ENCODE results near the gene ZIM2.

The ZIM2 gene

DNA sequence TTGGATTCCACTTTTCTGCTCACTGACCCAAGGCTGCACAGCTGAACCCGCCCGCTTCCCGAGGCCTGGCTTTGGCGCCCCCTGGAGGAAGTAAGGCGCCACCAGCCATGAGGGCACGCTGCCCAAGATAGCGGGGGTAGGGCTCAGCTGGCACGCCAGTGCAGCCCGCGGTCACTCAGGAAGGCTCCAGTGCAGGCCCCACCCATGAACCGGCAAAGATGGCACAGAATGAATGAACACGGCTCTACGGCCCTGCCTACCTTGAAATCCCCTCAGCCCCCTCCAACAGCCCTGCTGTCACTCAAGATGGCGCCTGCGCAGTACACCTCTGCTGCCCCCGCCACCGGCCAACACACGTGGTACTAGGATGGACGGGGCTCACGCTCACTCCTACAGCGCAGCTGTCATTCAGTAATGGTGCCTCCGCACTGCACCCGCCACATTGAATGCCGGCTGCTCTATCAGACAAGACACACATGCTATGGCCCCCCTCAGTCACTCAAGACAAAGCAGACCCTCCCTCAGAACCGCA, 3.0 kb downstream of the ZIM2 start:
- ChIA-PET POLR2A (no interaction called here), CTCF (interaction anchor here (0.7 kb wide), 1 partner anchor 142 kb away, joined by 5 read pairs; no protein-coding TSS in a partner anchor)
- no peak for TF ChIP-seq ZNF138 (tag by site-specific recombination; IDR thresholded peaks at IDR 0.05; ENCODE audit: borderline replicate concordance)
- TF ChIP-seq ZNF354C (tag by site-specific recombination; IDR thresholded peaks at IDR 0.05; ENCODE audit: borderline replicate concordance, low read depth): no peak
- TF ChIP-seq ZNF174 (tag by site-specific recombination; IDR thresholded peaks at IDR 0.05): no peak
- no peak for TF ChIP-seq ZBTB48 (tag by site-specific recombination; IDR thresholded peaks at IDR 0.05)
- TF ChIP-seq, protein P1, sequence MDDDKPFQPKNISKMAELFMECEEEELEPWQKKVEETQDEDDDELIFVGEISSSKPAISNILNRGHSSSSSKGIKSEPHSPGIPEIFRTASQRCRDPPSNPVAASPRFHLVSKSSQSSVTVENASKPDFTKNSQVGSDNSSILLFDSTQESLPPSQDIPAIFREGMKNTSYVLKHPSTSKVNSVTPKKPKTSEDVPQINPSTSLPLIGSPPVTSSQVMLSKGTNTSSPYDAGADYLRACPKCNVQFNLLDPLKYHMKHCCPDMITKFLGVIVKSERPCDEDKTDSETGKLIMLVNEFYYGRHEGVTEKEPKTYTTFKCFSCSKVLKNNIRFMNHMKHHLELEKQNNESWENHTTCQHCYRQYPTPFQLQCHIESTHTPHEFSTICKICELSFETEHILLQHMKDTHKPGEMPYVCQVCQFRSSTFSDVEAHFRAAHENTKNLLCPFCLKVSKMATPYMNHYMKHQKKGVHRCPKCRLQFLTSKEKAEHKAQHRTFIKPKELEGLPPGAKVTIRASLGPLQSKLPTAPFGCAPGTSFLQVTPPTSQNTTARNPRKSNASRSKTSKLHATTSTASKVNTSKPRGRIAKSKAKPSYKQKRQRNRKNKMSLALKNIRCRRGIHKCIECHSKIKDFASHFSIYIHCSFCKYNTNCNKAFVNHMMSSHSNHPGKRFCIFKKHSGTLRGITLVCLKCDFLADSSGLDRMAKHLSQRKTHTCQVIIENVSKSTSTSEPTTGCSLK (tag by site-specific recombination; IDR thresholded peaks at IDR 0.05): no peak
- no peaks in the 10 kb centered on the region for H3K36me3 ChIP-seq (ENCODE audit: control insufficient read depth in 2 of 2, insufficient read depth in 1 of 2, low read length in 2 of 2)
- no peaks in the 10 kb centered on the region for H3K9me3 ChIP-seq (ENCODE audit: control insufficient read depth, insufficient read depth, low read depth, low read length)
- H3K4me3 ChIP-seq (ENCODE audit: low read depth, low read length): no peak overlapping the region
- no peaks in the 10 kb centered on the region for H3K4me1 ChIP-seq (ENCODE audit: control insufficient read depth, insufficient read depth, low read length)
- H3K27ac ChIP-seq (ENCODE audit: extremely low read depth, low read depth, low read length): no peak overlapping the region

GRCh38 chr19:56837004-56837403, 3.5 kb downstream of the ZIM2 start:
- H3K4me1 ChIP-seq (ENCODE audit: control insufficient read depth, insufficient read depth, low read length): no peaks in the 10 kb centered on the region
- H3K4me3 ChIP-seq (ENCODE audit: low read depth, low read length): no peak overlapping the region
- ChIA-PET POLR2A (interaction anchor here (0.7 kb wide), 1 partner anchor 252 kb away, joined by 3 read pairs; no protein-coding TSS in a partner anchor), CTCF (interaction anchor here (0.7 kb wide), 1 partner anchor 142 kb away, joined by 5 read pairs; no protein-coding TSS in a partner anchor)
- no peaks in the 10 kb centered on the region for H3K9me3 ChIP-seq (ENCODE audit: control insufficient read depth, insufficient read depth, low read depth, low read length)
- H3K36me3 ChIP-seq (ENCODE audit: control insufficient read depth in 2 of 2, insufficient read depth in 1 of 2, low read length in 2 of 2): no peaks in the 10 kb centered on the region
- H3K27ac ChIP-seq (ENCODE audit: extremely low read depth, low read depth, low read length): no peak overlapping the region
- TF ChIP-seq ZNF311 (tag by site-specific recombination; IDR thresholded peaks at IDR 0.05; ENCODE audit: borderline replicate concordance) (no peak), PATZ1 (tag by site-specific recombination; IDR thresholded peaks at IDR 0.05) (no peak), ZNF548 (tag by site-specific recombination; IDR thresholded peaks at IDR 0.05) (no peak), ZNF549 (tag by site-specific recombination; IDR thresholded peaks at IDR 0.05) (no peak)

DNA sequence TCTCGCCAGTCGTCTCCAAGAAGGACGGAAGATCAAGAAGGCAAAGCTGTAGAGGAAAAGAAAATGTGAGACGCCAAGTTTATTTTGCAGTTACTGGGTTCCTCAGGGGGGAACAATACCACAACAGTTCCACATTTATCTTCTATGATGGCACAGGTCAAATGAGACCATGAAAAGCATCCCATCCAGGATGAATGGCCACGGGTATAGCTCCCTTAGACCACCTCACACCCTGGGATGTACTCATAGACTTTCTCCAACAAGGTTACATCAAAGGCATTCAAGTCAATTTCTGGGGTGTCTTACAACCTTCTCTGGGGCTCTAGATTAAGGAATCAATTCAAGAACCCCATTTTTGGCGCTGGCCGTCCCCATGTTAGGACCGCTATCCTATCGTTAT, 4.5 kb downstream of the ZIM2 start:
- Histone ChIP-seq H3K9me3 (ENCODE audit: control insufficient read depth, insufficient read depth, low read depth, low read length) (no peaks in the 10 kb centered on the region; the same call in 1 of the 2 replicates), H3K36me3 (ENCODE audit: control insufficient read depth in 2 of 2, insufficient read depth in 1 of 2, low read length in 2 of 2) (no peaks in the 10 kb centered on the region), H3K27ac (ENCODE audit: extremely low read depth, low read depth, low read length) (no peak overlapping the region), H3K4me1 (ENCODE audit: control insufficient read depth, insufficient read depth, low read length) (no peaks in the 10 kb centered on the region), H3K4me3 (ENCODE audit: low read depth, low read length) (no peak overlapping the region)
- no peak for TF ChIP-seq TRIM28 (IDR thresholded peaks at IDR 0.05; ENCODE audit: borderline replicate concordance, low read length)
- no peak for TF ChIP-seq GLI4 (tag by site-specific recombination; IDR thresholded peaks at IDR 0.05)
- TF ChIP-seq ZBTB49 (tag by site-specific recombination; IDR thresholded peaks at IDR 0.05; ENCODE audit: low read depth): no peak
- TF ChIP-seq ZSCAN30 (tag by site-specific recombination; IDR thresholded peaks at IDR 0.05): no peak
- no peak for TF ChIP-seq ZNF138 (tag by site-specific recombination; IDR thresholded peaks at IDR 0.05; ENCODE audit: borderline replicate concordance)
- no peak for TF ChIP-seq ZNF391 (tag by site-specific recombination; IDR thresholded peaks at IDR 0.05; ENCODE audit: borderline replicate concordance, low read depth)
- no peak for TF ChIP-seq YY1 (tag by site-specific recombination; IDR thresholded peaks at IDR 0.05)
- TF ChIP-seq ZNF214 (tag by site-specific recombination; IDR thresholded peaks at IDR 0.05; ENCODE audit: borderline replicate concordance): no peak
- ChIA-PET POLR2A (no interaction called here), CTCF (no interaction called here)
